Activated T-cell treated with anti-CD3 and anti-CD28 coated beads, Interleukin-2, amount 50 U/mL, for 72 hours (primary cell): ENCODE measurements around the gene MUC5B. TPM values are rescaled to one million over a fixed set of nuclear protein-coding genes. Genes with fewer than 3 reads are reported as not detected.

Experiments used
- ATAC-seq, 2 donors: fragments of 150-1000 bp; cut with Tn5 transposase; replicated peaks in 1 of 2; 2 replicates each; pipeline ENCODE4 v1.10.0; 2021; ENCODE audit warnings: moderate library complexity in 2 of 2, mild to moderate bottlenecking in 1 of 2
- DNase-seq, 2 donors: peaks; one replicate each; pipeline ENCODE4 v3.0.0; 2021 to 2022; ENCODE audit warnings: mixed read lengths in 1 of 2
- H3K27ac Mint-ChIP-seq: one replicate; pipeline ENCODE4 v1.8.0; 2022; ENCODE audit warnings: mild to moderate bottlenecking, moderate library complexity, mixed read lengths
- H3K27me3 Mint-ChIP-seq: one replicate; pipeline ENCODE4 v1.8.0; 2022; ENCODE audit warnings: low read depth, mixed read lengths
- H3K36me3 Mint-ChIP-seq, 2 donors: one replicate each; pipeline ENCODE4 v1.8.0; 2022; ENCODE audit warnings: mixed read lengths in 2 of 2, mild to moderate bottlenecking in 1 of 2; ENCODE audit not compliant: insufficient read depth in 2 of 2
- H3K4me1 Mint-ChIP-seq: one replicate; pipeline ENCODE4 v1.8.0; 2022; ENCODE audit warnings: low read depth, mixed read lengths
- H3K4me3 Mint-ChIP-seq, 2 donors: one replicate each; pipeline ENCODE4 v1.8.0; 2022; ENCODE audit warnings: mild to moderate bottlenecking in 2 of 2, mixed read lengths in 2 of 2, moderate library complexity in 2 of 2
- H3K9me3 Mint-ChIP-seq, 2 donors: one replicate each; pipeline ENCODE4 v1.8.0; 2022; ENCODE audit warnings: mixed read lengths in 2 of 2
- total RNA-seq, 2 donors: library from RNA; stranded (reverse); gene quantifications; one replicate each; pipeline ENCODE4 v1.2.3, GENCODE V29; 2022

Gene MUC5B
- total RNA-seq, 2 donors from 2014 or later = not detected

DNA sequence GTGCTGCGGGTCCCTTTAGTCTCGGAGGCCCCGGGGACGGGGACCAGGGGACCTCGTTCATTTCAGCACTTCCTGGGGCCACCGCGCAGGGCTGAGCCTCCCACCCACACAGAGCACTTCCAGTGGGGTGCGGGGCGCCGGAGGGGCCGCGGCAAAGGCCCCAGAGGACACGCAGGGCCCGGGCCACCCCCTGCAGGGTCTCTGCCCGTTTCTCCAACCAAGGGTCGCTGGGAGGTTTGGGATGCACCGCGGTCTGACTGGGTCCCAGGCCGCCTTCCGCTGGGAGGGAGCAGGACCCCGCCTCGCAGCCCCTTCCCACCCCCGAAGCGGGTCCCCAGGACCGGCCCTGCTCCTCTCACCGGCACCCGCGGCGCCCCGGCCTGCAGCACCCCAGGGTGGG is 49.1 kb downstream of the MUC5B start:
- DNase-seq = no peak
- H3K4me1 Mint-ChIP-seq = no peaks in the 10 kb centered on the region
- H3K9me3 Mint-ChIP-seq = no peaks in the 10 kb centered on the region
- no peaks in the 10 kb centered on the region for H3K27me3 Mint-ChIP-seq
- no peak overlapping the region for H3K4me3 Mint-ChIP-seq
- H3K36me3 Mint-ChIP-seq = peaks cover 1 to 2% of the 10 kb centered on the region in 2 donors
- ATAC-seq = no peak
- no peak overlapping the region for H3K27ac Mint-ChIP-seq

DNA sequence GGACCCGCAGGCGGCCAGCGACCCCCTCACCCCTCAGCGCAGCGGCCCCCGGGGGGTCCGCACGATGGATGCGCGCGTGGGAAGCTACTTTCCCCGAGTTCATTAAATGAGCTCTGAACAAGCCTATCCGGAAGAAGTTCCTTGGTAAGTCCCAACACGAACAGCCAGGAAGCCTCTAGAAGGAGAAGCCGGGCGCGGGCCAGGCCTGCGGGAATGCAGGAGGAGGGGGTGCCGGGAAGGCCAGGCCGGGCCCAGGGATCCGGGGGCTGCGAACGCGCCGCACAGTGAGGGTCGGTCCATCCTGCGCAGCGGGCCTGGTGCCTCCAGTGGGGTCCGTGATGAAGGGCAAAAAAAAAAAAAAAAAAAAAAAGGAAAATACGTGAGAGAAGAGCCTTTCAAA is 49.7 kb downstream of the MUC5B start:
- Mint-ChIP-seq H3K4me1 (no peaks in the 10 kb centered on the region), H3K27me3 (no peaks in the 10 kb centered on the region), H3K4me3 (no peak overlapping the region), H3K36me3 (peaks cover 1 to 2% of the 10 kb centered on the region in 2 donors), H3K9me3 (no peaks in the 10 kb centered on the region), H3K27ac (no peak overlapping the region)
- ATAC-seq (no peak), DNase-seq (no peak)

DNA sequence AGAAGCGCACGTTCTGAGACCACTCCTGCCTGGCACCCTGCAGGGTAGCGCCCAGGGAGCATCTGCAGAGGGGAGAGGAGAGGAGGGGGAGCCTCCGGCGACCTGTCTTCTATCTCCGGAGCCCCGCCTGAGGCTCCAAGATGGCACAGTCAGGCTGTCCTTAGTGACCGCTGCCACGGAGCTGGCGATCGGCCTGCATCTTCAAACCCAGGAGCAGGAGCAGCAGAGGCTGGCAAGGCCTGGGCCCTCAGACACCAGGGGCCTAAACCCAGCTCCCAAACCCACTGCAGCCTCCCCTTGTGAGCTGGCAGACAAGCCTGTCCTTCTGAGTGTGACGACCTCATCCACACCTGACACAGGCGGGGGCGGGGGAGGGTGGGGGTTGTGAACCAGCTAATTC is 51.6 kb downstream of the MUC5B start:
- no peaks in the 10 kb centered on the region for H3K9me3 Mint-ChIP-seq
- H3K4me1 Mint-ChIP-seq = no peaks in the 10 kb centered on the region
- ATAC-seq = no peak
- H3K36me3 Mint-ChIP-seq = peaks cover 1 to 2% of the 10 kb centered on the region in 2 donors
- no peak overlapping the region for H3K4me3 Mint-ChIP-seq
- no peak overlapping the region for H3K27ac Mint-ChIP-seq
- no peak for DNase-seq
- no peaks in the 10 kb centered on the region for H3K27me3 Mint-ChIP-seq

DNA sequence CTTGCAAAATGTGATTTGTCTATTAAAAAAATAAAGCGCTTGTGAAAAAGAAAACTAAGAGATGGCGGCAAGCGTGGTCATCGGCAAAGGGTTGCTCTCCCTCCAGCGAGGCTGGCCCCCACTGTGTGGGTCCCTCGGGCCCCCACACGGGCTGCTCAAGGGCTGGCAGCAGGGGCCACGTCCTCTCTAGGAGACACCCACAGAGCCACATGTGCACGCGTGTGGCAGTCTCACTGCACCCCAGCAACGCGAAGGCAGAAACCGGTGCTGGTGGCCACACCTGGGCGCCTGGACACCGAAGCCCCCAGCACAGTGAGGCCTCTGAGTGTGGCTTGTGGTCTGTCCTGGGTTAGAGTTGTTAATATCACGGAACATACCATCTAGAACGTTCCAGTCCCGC is 52.2 kb downstream of the MUC5B start:
- Mint-ChIP-seq H3K4me1 (no peaks in the 10 kb centered on the region), H3K36me3 (peaks cover 1 to 2% of the 10 kb centered on the region in 2 donors), H3K4me3 (no peak overlapping the region), H3K27me3 (no peaks in the 10 kb centered on the region), H3K27ac (no peak overlapping the region), H3K9me3 (no peaks in the 10 kb centered on the region)
- no peak for DNase-seq
- no peak for ATAC-seq

DNA sequence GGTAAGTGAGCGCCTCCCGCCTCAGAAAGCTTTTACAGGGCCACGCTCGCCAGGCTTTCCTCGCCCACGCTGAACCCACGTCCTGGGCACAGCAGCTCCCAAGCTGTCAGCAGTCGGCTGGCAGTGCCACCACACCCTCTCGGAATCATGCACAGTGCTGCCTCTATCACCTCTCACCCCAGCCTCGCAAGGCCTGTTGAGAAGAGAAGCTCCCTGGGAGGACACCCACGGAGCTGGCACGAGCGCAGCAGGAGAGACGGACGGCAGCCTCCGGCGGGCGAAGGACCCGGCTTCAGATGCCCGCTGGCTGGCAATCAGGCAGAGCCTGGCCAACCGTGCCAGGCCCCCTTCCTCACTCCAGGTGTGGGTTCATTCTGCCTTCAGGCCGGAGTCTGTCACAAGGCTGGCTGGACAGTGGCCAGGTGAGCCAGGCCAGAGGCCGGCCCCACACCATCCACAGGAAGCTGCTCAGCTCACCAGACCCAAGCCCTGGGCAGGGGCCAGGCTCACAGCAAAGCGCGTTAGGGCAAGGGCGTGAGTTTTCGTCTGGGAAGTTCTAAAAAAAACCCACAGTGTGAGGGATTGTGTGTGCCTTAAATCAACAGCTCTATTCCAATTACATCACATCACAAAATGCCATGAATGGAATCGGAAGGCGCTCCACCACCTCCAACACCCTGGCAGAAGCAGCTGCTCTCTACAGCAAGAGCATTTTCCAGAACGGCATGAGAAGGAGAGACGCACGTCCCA is 53.4 kb downstream of the MUC5B start:
- H3K27me3 Mint-ChIP-seq = no peaks in the 10 kb centered on the region
- DNase-seq (no peak), ATAC-seq (no peak)
- peaks cover 1 to 3% of the 10 kb centered on the region in 2 donors for H3K36me3 Mint-ChIP-seq
- no peak overlapping the region for H3K27ac Mint-ChIP-seq
- H3K4me3 Mint-ChIP-seq = no peak overlapping the region
- H3K4me1 Mint-ChIP-seq = no peaks in the 10 kb centered on the region
- no peaks in the 10 kb centered on the region for H3K9me3 Mint-ChIP-seq

DNA sequence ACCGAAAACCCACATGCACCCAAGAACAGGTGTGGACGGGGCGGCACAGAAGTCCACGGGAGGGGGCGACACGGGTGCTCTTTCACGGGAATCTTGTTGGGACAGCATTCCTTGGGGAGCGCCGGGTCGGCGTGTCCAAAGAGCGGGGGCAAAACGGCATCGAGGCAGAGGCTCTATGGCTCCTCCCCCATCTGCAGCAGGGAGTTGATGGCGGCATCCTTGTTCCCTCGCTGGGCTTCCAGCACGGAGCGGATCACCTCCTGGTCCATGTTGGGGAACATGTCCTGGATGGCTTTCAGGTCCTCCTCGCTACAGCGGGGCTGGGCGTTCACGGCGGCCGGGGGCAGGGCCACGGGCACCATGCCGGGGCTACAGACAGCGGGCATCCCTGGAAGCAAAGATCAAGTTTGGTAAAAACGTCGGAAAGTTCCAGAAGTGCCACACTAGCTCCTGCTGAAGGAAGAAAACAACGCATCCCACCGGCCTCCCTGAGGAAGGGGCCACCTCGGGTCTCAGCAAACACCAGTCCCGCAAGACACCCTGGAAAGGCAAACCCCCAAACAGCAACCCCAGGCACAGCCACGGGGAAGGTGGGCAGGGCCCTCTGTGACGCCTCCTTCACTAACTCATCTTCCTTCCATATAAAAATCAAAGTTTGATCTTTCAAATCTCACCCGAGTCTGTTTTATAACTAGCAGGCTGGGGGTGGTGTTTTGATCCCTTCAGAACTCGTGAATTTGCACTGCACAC is 54.2 kb downstream of the MUC5B start:
- Mint-ChIP-seq H3K9me3 (no peaks in the 10 kb centered on the region), H3K4me1 (no peaks in the 10 kb centered on the region), H3K36me3 (peaks cover 1 to 3% of the 10 kb centered on the region in 2 donors), H3K27me3 (no peaks in the 10 kb centered on the region), H3K27ac (no peak overlapping the region), H3K4me3 (no peak overlapping the region)
- DNase-seq (no peak), ATAC-seq (no peak)

DNA sequence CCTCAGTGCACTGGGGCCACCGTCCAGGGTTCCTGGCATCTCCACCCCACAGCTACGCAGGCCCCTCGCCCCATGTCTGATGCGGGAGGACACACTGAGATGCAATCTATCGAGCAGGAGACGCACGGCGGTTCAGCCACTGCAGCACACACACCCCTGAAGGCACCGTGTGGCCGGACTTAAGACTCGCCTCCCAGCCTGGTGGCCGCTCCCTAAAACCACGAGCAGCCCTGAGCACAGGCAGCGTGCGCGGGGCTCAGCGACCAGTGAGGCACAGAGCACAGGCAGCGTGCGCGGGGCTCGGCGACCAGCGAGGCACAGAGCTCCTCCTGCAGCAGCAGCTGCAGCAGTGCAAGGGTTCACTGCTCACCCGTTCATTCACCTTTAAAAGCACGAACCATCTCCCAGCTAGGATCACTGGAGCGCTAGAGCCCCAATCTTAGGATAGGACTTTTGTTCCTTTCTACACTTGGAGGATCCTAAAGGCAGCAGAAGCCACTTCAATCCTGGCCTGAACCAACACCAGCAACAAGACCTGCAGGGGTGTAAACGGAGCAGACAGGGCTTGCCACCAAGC is 55.2 kb downstream of the MUC5B start:
- DNase-seq (no peak), ATAC-seq (no peak)
- H3K4me3 Mint-ChIP-seq = no peak overlapping the region
- no peaks in the 10 kb centered on the region for H3K4me1 Mint-ChIP-seq
- no peak overlapping the region for H3K27ac Mint-ChIP-seq
- no peaks in the 10 kb centered on the region for H3K27me3 Mint-ChIP-seq
- peaks cover 1 to 3% of the 10 kb centered on the region in 2 donors for H3K36me3 Mint-ChIP-seq
- H3K9me3 Mint-ChIP-seq = no peaks in the 10 kb centered on the region

DNA sequence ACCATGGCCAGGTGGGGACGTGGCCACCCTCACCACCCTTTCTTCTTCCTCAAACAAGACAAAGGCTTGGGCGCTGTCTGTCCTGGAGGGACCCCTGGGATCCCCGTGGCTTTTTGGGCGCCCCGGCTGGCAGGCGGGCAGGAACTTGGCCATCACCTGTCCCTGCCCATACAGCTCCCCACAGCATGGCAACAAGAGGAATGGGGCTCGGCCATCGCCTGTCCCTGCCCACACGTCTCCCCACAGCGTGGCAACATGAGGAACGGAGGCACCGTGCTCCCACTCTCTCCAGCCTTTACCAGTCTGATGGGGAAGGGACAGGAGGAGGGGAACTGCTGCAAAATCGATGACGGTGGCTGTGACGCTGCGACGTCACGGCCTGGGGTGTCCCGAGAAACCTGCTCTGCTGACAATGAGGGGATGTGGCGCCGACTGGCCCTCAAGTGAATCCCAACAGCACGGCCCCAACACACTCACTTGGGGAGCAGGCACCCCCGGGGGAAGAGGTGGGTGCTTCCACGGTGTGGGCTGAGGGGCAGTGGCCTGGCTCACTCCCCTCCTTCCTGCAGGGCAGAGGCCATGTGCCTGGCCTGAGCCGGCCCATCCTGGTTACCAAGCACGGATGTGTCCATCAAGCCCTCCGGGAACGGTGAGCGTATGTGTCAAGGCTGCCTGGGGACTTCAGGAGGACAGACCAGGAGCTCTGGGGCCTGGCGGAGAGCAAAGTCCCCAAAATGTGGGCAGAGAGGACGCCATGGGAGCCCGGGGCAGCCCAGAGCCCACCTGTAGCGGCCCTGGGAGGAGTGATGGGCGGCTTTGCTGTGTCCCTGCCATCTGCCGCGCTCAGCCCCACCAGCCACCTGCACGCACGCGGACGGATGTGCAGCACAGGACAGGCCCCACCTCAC is 56.2 kb downstream of the MUC5B start:
- Mint-ChIP-seq H3K4me1 (no peaks in the 10 kb centered on the region), H3K36me3 (peaks cover 1 to 3% of the 10 kb centered on the region in 2 donors), H3K27me3 (no peaks in the 10 kb centered on the region), H3K27ac (no peak overlapping the region), H3K4me3 (no peak overlapping the region), H3K9me3 (no peaks in the 10 kb centered on the region)
- no peak for ATAC-seq
- no peak for DNase-seq

DNA sequence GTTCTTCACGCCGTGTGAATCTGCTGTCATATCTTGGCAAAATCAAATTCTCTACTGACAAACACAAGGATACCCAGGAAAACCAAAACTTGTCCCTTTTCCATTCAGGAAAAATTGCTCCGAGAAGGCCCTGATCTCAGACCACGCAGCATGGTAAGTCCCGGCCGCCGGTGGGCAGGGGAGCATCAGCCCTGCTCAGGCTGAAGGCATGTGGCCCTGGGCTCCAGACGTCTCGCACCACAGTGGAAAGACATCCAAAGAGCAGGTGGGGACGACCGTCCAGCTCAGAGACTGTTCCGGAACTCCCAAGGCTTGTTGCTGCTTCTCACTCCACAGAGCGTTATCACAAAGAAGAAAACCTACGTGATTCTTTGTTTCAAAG is 56.8 kb downstream of the MUC5B start:
- ATAC-seq (no peak), DNase-seq (no peak)
- H3K27ac Mint-ChIP-seq = no peak overlapping the region
- H3K27me3 Mint-ChIP-seq = no peaks in the 10 kb centered on the region
- H3K36me3 Mint-ChIP-seq = peaks cover 1 to 3% of the 10 kb centered on the region in 2 donors
- no peaks in the 10 kb centered on the region for H3K4me1 Mint-ChIP-seq
- H3K9me3 Mint-ChIP-seq = no peaks in the 10 kb centered on the region
- no peak overlapping the region for H3K4me3 Mint-ChIP-seq

DNA sequence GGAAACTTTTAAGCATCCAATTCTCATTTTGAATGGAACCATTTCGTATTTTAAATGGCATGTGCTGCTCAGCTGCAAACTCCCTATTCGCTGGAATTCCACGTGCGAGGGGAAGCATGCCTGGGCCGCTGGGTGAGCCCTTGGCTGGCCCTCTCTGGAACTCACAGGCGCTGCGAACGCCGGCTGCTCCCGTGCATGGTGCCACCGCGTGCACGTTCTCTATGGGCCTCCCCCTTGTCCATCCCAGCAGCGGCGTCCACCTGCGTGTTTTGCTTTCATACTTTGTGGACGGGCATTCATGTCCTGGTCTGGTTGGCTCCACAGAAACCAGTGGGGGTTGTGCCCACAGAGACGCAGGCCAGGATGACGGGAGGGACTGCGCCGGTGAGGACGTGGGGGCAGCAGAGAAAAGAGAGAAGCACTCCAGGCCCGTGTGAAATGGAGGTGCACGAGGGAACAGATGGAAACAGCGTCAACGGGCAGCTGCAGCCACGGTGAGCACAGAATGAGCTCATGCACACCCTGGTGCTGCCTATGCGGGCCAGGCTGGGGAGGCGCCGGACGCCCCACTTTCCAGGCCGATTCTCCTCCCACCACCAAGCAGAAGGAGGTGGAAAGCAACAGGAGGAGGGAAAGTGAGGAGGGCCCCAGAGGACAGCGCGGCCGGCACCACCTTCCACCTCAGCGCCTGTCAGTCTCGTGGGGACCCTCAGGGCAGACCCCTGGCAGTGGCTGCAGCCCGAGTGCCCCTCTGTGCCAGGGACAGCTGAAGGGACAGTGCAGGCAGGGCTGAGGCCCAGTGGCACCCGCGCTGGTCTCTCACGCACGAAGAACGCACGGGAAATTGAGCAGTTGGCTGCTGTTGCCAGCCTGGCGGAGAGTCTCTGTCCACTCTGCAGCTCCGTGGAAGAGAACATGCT is 57.5 kb downstream of the MUC5B start:
- DNase-seq (no peak), ATAC-seq (no peak)
- peaks cover 1 to 3% of the 10 kb centered on the region in 2 donors for H3K36me3 Mint-ChIP-seq
- no peak overlapping the region for H3K27ac Mint-ChIP-seq
- no peak overlapping the region for H3K4me3 Mint-ChIP-seq
- H3K4me1 Mint-ChIP-seq = no peaks in the 10 kb centered on the region
- H3K9me3 Mint-ChIP-seq = no peaks in the 10 kb centered on the region
- no peaks in the 10 kb centered on the region for H3K27me3 Mint-ChIP-seq

DNA sequence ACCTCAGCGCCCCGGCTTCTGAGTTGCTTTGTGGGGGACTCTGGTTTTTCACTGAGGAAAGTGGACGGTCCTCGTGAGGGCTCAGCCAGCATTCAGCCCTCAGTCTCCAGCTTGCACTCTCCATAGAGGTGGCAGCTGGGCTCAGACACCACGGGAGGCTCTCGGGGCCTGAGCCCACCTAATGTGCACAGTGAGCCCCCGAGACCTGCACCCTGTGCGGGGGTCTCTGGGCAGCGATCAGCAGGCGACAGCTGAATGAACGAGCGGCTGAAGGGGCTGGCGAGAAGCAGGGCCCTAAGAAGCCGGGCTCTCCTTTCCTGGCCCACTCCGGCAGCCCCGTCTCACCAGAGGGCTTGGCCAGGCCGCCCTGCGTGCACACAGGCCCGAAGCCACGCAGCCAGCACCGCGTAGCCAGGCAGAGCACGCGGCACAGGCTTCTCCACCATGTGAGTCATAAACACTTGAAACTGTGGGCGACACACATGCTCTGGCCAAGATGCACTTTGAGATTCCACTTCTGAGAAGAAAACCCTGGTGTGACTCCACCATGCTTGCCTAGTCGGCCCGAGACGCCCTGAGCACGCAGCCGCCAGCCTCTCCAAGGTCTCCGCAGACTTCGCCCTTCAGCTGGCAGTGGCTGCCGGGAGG is 58.6 kb downstream of the MUC5B start:
- Mint-ChIP-seq H3K9me3 (no peaks in the 10 kb centered on the region), H3K36me3 (peaks cover 1 to 3% of the 10 kb centered on the region in 2 donors), H3K27me3 (no peaks in the 10 kb centered on the region), H3K27ac (no peak overlapping the region), H3K4me3 (no peak overlapping the region), H3K4me1 (no peaks in the 10 kb centered on the region)
- DNase-seq (no peak), ATAC-seq (no peak)

DNA sequence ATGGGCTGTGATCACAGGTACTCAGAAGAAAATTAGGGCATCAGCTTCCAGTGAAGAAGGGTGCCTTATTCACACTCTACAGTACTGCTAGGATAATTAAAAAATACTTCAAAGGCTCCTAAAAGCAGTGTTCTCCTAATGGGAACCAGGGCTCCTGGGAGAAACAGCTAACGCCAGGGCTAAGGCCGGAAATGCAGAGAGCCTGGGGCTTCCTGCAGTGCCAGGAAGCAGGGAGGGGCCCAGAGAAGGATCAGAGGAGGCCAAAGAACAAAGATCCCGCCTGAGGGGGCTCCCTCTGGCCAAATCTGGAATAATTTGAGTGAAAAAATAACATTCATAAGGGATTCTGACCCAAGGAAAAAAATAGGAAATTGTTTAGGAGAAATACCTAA is 59.1 kb downstream of the MUC5B start:
- Mint-ChIP-seq H3K4me1 (no peaks in the 10 kb centered on the region), H3K36me3 (peaks cover 0 to 2% of the 10 kb centered on the region in 2 donors), H3K27ac (no peak overlapping the region), H3K27me3 (no peaks in the 10 kb centered on the region), H3K9me3 (no peaks in the 10 kb centered on the region), H3K4me3 (no peak overlapping the region)
- DNase-seq = no peak
- no peak for ATAC-seq
